Measurements from ENCODE around the gene HAUS5. TPM values are rescaled to one million over a fixed set of nuclear protein-coding genes. Genes with fewer than 3 reads are reported as not detected.
A peak's percentile ranks its signal among the peaks of the same experiment; 100 is the strongest.

HAUS5 gene
- total and polyA plus RNA-seq, 8 donors: 12.1 to 32.7 (median 24.8) TPM

DNA sequence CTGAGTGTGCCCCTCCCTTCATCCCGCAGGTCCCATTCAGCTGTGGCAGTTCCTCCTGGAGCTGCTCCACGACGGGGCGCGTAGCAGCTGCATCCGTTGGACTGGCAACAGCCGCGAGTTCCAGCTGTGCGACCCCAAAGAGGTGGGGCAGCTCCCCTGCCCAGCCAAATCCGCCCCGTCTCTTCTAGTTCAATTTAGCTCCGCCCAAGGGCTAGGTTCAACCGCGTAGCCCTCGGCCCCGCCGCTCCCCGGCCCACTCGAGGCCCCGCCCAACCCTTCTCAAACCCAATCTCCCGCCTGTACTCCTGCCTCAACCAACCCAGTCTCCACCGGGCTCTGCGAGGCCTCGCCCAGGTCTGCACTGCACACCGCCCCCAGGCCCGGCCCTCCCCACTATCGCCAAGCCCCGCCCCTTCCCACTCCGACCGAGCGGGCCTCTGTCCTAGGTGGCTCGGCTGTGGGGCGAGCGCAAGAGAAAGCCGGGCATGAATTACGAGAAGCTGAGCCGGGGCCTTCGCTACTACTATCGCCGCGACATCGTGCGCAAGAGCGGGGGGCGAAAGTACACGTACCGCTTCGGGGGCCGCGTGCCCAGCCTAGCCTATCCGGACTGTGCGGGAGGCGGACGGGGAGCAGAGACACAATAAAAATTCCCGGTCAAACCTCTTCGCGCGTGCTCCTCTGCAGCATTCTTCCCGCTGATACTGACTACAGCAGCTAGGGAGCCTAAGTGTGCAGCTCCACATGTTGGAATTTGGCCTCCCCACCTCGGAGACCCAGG lies 31.9 kb downstream of the HAUS5 start:
- Histone ChIP-seq H3K27me3 (no peaks in the 10 kb centered on the region), H3K4me3 (peak overlapping the region; percentile 44 to 73), H3K9me3 (no peaks in the 10 kb centered on the region), H3K27ac (peak overlapping the region; percentile 87 to 91), H3K4me1 (peaks cover 9 to 51% of the 10 kb centered on the region in 2 donors), H3K36me3 (no peaks in the 10 kb centered on the region)
- peak; percentile 87 to 99 (median 97) for DNase-seq
- ATAC-seq: peak; percentile 90
- intact Hi-C loops (cut with DNase I): no loop called here
- no peak for TF ChIP-seq CTCF (IDR thresholded peaks at IDR 0.05)

GRCh38 chr19:35644987-35645679 lies 32.6 kb downstream of the HAUS5 start:
- Histone ChIP-seq H3K36me3 (no peaks in the 10 kb centered on the region), H3K27me3 (no peaks in the 10 kb centered on the region), H3K4me1 (peaks cover 9 to 58% of the 10 kb centered on the region in 2 donors), H3K27ac (peak overlapping the region; percentile 87 to 91), H3K9me3 (no peaks in the 10 kb centered on the region), H3K4me3 (peak overlapping the region; percentile 44 to 73)
- intact Hi-C loops (cut with DNase I): no loop called here
- peak; percentile 24 for ATAC-seq
- no peak for TF ChIP-seq CTCF (IDR thresholded peaks at IDR 0.05)
- peak; percentile 56 to 94 (median 80) for DNase-seq

GRCh38 chr19:35645680-35646511 lies 33.4 kb downstream of the HAUS5 start:
- intact Hi-C loops (cut with DNase I): no loop called here
- ATAC-seq (no peak), DNase-seq (peak in 1 of 4 donors; percentile 6)
- H3K27me3 ChIP-seq: no peaks in the 10 kb centered on the region
- no peak overlapping the region for H3K4me3 ChIP-seq
- no peaks in the 10 kb centered on the region for H3K9me3 ChIP-seq
- no peak for TF ChIP-seq CTCF (IDR thresholded peaks at IDR 0.05)
- H3K27ac ChIP-seq: peak overlapping the region; percentile 87 to 91
- peaks cover 0 to 3% of the 10 kb centered on the region in 2 donors for H3K36me3 ChIP-seq
- peaks cover 9 to 64% of the 10 kb centered on the region in 2 donors for H3K4me1 ChIP-seq

DNA sequence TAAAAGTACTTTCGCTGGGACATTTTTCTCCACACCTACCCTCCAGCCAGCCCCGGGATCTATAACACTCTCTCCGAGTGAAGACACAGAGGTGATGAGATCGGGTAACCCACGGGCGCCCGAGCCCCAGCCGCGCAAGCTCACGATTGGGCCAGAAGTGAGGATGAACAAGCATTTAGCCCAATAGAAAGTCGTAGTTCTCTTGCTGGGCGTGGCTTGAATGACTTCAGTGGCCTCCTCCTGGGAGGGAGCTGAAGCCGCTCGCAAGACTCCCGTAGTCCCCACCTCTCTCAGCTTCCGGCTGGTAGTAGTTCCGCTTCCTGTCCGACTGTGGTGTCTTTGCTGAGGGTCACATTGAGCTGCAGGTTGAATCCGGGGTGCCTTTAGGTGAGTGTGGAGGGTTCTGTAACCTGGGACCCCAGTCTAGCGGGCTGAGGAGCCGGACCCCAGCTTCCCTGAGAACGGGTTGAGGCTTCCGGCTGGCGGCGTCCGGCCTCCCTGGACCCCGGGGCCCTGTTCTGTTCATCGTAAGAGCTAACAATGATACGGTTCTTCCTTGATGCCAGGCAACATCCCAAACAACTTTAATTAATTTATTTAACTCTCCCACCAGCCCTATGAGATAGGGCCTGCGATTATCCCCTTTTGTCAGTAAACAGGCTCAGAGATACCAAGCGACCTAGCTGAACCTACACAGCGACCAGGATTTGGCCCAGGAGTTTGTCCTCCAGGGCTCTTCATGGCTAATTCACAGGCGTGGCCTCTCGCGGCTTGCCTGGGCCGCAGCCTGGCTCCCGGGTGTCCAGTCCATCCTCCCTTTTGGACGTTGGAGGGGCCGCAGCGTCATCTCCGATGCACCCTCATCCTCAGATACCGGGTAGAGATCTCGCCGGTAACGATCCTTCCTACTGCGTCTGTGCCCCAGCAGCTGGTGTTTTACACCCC lies 35.8 kb downstream of the HAUS5 start, which contains the start of gene COX6B1:
Gene COX6B1, plus strand, starts transcription at position 307 of the 945 bp plus-strand sequence. CDS start 2,921 bp downstream, outside the sequence.
- ATAC-seq (peak; percentile 72), DNase-seq (peak; percentile 88 to 96 (median 94))
- Histone ChIP-seq H3K4me3 (peak within 1 kb of the TSS; percentile 75 to 94), H3K27ac (peak within 1 kb of the TSS; percentile 65 to 84), H3K36me3 (peaks cover 0 to 27% of the 10 kb centered on the region in 2 donors), H3K9me3 (no peaks in the 10 kb centered on the region), H3K27me3 (no peaks in the 10 kb centered on the region), H3K4me1 (peaks cover 9 to 43% of the 10 kb centered on the region in 2 donors)
- intact Hi-C loops (cut with DNase I): no loop called here
- no peak for TF ChIP-seq CTCF (IDR thresholded peaks at IDR 0.05)
